DMS153 treated with DMSO at 0.1 percent for 48 hours (cell line): ENCODE results near the gene NMNAT2.
"Not testable (repeated sequence)": the region's sequence is repeated elsewhere in the genome, so short reads cannot be mapped to it uniquely, and the experiment has no call there.

Experiments used
- DNase-seq: peaks from one replicate; lab custom pipeline; 2025; ENCODE audit not compliant: unreplicated experiment; lab: John Stamatoyannopoulos, UW

NMNAT2 gene

GRCh38 chr1:183289051-183289496 lies 129.1 kb downstream of the NMNAT2 start:
- DNase-seq, result no peak

GRCh38 chr1:183288583-183288982 lies 129.6 kb downstream of the NMNAT2 start:
- DNase-seq, result no peak

GRCh38 chr1:183287191-183287675 lies 130.9 kb downstream of the NMNAT2 start:
- no peak for DNase-seq

- DNase-seq, result no peak
Measured at GRCh38 chr1:183285746-183286145, 132.4 kb downstream of the NMNAT2 start.

GRCh38 chr1:183285256-183285655 lies 132.9 kb downstream of the NMNAT2 start:
- no peak for DNase-seq

- no peak for DNase-seq
Measured at GRCh38 chr1:183284086-183284485, 134.1 kb downstream of the NMNAT2 start.

- no peak for DNase-seq
Measured at GRCh38 chr1:183283286-183283685, 134.9 kb downstream of the NMNAT2 start.

- DNase-seq, result no peak
Measured at GRCh38 chr1:183282101-183282855, 135.9 kb downstream of the NMNAT2 start.

- peak; percentile 81 for DNase-seq
Measured at GRCh38 chr1:183281553-183282091, 136.6 kb downstream of the NMNAT2 start.

- no peak for DNase-seq
Measured at GRCh38 chr1:183281039-183281438, 137.1 kb downstream of the NMNAT2 start.

GRCh38 chr1:183279835-183280234 lies 138.3 kb downstream of the NMNAT2 start:
- no peak for DNase-seq

- no peak for DNase-seq
Measured at GRCh38 chr1:183278739-183279591, 139.2 kb downstream of the NMNAT2 start.

GRCh38 chr1:183277821-183278738 lies 140.1 kb downstream of the NMNAT2 start:
- no peak for DNase-seq

GRCh38 chr1:183276386-183277080 lies 141.6 kb downstream of the NMNAT2 start:
- no peak for DNase-seq

- no peak for DNase-seq
Measured at GRCh38 chr1:183275322-183275721, 142.9 kb downstream of the NMNAT2 start.

GRCh38 chr1:183274836-183275235 lies 143.3 kb downstream of the NMNAT2 start:
- no peak for DNase-seq

- not testable (repeated sequence) for DNase-seq
Measured at GRCh38 chr1:183273984-183274383, 144.2 kb downstream of the NMNAT2 start.

GRCh38 chr1:183273300-183273699 lies 144.9 kb downstream of the NMNAT2 start:
- DNase-seq, result no peak

GRCh38 chr1:183272390-183272848 lies 145.8 kb downstream of the NMNAT2 start:
- DNase-seq, result no peak
